ENCODE data around the gene APBB2.

APBB2 gene

GRCh38 chr4:40865696-40866095, 348.6 kb downstream of the APBB2 start:
- TF ChIP-seq CTCF (IDR thresholded peaks at IDR 0.05; ENCODE audit: insufficient read depth, missing control alignments), result no peak
- no peak for DNase-seq (ENCODE audit: insufficient read length, low spot score)
- FAIRE-seq, result no peak

- FAIRE-seq, result no peak
Observed at GRCh38 chr4:40864531-40864930, 349.8 kb downstream of the APBB2 start.

GRCh38 chr4:40858962-40859361, 355.4 kb downstream of the APBB2 start:
- FAIRE-seq, result no peak
- no peak for TF ChIP-seq CTCF (IDR thresholded peaks at IDR 0.05; ENCODE audit: insufficient read depth, missing control alignments)
- no peak for DNase-seq (ENCODE audit: insufficient read length, low spot score)

More at GRCh38 chr4:40864531-40864930, 349.8 kb downstream of the APBB2 start:
- no peak for DNase-seq (ENCODE audit: insufficient read length, low spot score)
- no peak for TF ChIP-seq CTCF (IDR thresholded peaks at IDR 0.05; ENCODE audit: insufficient read depth, missing control alignments)

GRCh38 chr4:40857956-40858355, 356.4 kb downstream of the APBB2 start:
- no peak for FAIRE-seq
- TF ChIP-seq CTCF (IDR thresholded peaks at IDR 0.05; ENCODE audit: insufficient read depth, missing control alignments), result no peak

GRCh38 chr4:40856840-40857362, 357.4 kb downstream of the APBB2 start:
- DNase-seq (ENCODE audit: insufficient read length, low spot score) (peak; percentile 67), FAIRE-seq (no peak)
- no peak for TF ChIP-seq CTCF (IDR thresholded peaks at IDR 0.05; ENCODE audit: insufficient read depth, missing control alignments)

More at GRCh38 chr4:40857956-40858355, 356.4 kb downstream of the APBB2 start:
- no peak for DNase-seq (ENCODE audit: insufficient read length, low spot score)

GRCh38 chr4:40856277-40856839, 358.0 kb downstream of the APBB2 start:
- DNase-seq (ENCODE audit: insufficient read length, low spot score) (no peak), FAIRE-seq (no peak)
- no peak for TF ChIP-seq CTCF (IDR thresholded peaks at IDR 0.05; ENCODE audit: insufficient read depth, missing control alignments)

- TF ChIP-seq CTCF (IDR thresholded peaks at IDR 0.05; ENCODE audit: insufficient read depth, missing control alignments), result no peak
- no peak for DNase-seq (ENCODE audit: insufficient read length, low spot score)
Observed at GRCh38 chr4:40850496-40850895, 363.8 kb downstream of the APBB2 start.

More at GRCh38 chr4:40850496-40850895, 363.8 kb downstream of the APBB2 start:
- FAIRE-seq, result no peak

Data from D721Med (cell line).